Activated CD4-positive, alpha-beta T cell treated with anti-CD3 and anti-CD28 coated beads, Interleukin-2, Interleukin-6, amounts not matched to agents 100 ng/mL and 50 ng/mL, durations not matched to agents 16 hours and 8 hours (primary cell): ENCODE measurements around the gene SLFN12L.

ENCODE experiments used
- DNase-seq: peaks from one replicate; pipeline ENCODE4 v3.0.0-alpha.2; 2020

SLFN12L gene

DNA sequence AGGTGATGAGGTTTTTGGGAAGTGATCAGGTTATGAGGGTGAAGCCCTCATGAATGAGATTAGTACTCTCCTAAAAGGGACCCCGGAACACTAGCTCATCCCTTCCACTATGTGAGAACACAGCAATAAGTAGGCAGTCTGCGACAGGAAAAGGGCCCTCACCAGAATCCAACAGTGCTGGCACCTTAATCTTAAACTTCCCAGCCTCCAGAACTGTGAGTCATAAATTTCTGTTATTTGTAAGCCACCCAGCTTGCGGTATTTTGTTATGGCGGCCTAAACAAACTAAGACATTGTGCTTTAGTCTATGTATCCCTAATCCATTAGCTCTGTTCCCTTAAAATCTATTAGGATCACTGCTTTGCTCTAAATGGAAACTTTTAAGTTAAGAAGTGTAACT lies 113.7 kb downstream of the SLFN12L start:
- no peak for DNase-seq
